ENCODE data around the gene CMTM5. TPM values are rescaled to one million over a fixed set of nuclear protein-coding genes. Genes with fewer than 3 reads are reported as not detected.
A peak's percentile ranks its signal among the peaks of the same experiment; 100 is the strongest.

The CMTM5 gene
- total RNA-seq, 1 donor: not detected

DNA sequence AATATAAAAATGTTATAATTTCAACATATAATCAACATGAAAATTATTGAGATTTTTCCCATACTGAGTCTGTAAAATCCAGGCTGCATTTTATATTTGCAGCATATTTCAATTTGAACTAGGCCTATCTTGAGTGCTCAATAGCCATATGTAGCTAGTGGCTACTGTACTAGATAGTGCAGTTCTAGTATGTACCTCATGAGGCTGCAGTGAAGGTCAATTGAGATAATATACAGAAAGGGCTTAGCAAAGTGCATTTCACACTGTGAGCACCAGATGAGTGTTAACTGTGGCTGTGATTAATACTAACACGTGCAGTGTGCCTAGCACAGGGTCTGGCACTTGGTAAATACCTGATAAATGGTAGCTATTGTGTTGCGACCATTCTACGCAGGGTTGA, 18.8 kb upstream of the CMTM5 start:
- no peak for DNase-seq (ENCODE audit: low read depth)
- TF ChIP-seq, protein P1, sequence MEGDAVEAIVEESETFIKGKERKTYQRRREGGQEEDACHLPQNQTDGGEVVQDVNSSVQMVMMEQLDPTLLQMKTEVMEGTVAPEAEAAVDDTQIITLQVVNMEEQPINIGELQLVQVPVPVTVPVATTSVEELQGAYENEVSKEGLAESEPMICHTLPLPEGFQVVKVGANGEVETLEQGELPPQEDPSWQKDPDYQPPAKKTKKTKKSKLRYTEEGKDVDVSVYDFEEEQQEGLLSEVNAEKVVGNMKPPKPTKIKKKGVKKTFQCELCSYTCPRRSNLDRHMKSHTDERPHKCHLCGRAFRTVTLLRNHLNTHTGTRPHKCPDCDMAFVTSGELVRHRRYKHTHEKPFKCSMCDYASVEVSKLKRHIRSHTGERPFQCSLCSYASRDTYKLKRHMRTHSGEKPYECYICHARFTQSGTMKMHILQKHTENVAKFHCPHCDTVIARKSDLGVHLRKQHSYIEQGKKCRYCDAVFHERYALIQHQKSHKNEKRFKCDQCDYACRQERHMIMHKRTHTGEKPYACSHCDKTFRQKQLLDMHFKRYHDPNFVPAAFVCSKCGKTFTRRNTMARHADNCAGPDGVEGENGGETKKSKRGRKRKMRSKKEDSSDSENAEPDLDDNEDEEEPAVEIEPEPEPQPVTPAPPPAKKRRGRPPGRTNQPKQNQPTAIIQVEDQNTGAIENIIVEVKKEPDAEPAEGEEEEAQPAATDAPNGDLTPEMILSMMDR (IDR thresholded peaks at IDR 0.05; ENCODE audit: insufficient read depth, low read depth, low read length): no peak
- no peak overlapping the region for H3K4me3 ChIP-seq (ENCODE audit: low read depth, low read length)

DNA sequence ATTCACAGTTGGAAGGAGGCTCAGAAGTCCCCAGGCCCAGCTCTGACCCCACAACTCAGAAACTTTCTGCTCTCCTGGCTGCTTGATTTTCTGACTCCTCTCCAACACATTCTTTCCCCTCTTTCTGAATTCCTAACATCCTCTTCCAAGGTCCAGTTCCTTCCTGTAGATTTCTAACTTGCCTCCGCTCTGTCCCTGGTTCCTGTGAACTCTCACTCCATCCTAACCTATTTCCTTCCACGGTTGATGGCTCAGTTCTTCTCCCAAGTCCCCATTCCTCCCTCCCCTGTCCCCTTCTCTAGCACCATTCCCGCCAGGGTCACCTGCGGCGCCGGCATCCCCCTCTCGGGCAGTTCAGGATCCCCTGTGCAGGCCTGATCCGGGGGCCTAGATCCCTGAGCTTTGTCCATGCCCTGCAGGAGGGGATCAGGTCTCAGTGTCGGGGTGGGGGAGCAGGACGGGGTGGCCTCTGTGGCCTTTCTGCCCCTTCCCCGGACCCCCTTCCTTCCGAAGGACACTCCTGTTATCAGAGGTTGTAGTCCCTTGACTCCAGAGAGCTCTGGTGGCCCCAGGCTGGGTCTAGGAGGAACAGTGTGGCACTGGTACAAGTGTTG, 18.2 kb upstream of the CMTM5 start:
- DNase-seq (ENCODE audit: low read depth): no peak
- no peak overlapping the region for H3K4me3 ChIP-seq (ENCODE audit: low read depth, low read length)
- TF ChIP-seq, protein P1 (IDR thresholded peaks at IDR 0.05; ENCODE audit: insufficient read depth, low read depth, low read length): no peak

- TF ChIP-seq, protein P1 (IDR thresholded peaks at IDR 0.05; ENCODE audit: insufficient read depth, low read depth, low read length): no peak
- no peak for DNase-seq (ENCODE audit: low read depth)
- no peak overlapping the region for H3K4me3 ChIP-seq (ENCODE audit: low read depth, low read length)
Observed at GRCh38 chr14:23359167-23359626, 17.6 kb upstream of the CMTM5 start.

DNA sequence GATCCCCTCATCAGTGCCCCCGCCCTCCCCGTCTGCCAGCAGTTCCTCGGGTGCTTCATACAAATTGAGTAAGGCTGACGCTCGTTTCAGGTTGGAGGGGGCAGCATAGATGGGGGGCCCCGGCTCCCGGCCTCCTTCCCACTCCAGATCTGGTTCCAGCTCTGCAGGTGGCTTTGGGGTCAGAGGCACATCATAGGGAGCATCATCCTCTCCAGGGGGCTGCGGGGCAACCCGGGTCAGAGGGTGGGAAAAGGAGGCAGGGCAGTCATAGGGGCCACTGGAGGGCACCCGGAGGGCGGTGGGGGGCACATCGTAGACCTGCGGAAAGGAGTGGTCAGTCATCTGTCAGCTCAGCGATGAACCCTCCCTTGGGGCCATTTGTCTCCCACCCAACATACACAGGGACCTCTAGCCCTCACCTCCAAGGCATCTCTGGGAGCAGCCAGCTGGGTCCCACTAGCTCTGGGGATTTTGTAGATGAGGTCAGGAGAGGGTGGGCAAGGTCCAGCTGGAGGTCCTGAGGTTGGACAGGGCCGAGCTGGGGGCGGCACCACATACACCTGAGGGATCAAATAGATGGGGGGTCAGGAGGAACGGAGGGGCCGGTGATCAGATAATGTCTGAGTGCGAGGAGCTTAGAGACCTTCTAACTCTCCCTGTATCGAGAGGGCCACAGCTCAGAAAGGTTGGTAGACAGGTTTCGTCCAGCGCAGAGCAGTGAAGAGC, 17.0 kb upstream of the CMTM5 start:
- TF ChIP-seq, protein P1 (IDR thresholded peaks at IDR 0.05; ENCODE audit: insufficient read depth, low read depth, low read length): no peak
- H3K4me3 ChIP-seq (ENCODE audit: low read depth, low read length): no peak overlapping the region
- no peak for DNase-seq (ENCODE audit: low read depth)

DNA sequence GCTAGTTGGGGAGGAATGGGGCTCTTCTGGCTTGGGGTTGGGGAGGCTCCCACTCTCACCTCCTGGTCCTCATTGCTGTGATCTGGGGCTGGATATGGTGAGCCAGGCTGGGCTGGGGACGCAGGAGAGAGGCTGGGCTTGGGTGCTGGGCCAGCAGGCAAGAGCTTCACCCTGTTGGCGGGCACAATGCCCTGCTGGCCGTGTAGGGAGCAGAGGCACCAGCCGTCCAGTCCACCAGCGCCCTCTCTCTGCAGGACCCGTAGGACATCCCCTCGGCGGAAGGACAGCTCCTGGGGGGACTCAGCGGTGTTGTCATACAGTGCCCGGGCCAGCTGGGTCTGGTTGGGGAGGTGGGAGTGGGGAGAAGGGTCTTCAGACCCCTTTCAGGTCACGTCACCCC, 16.4 kb upstream of the CMTM5 start:
- no peak overlapping the region for H3K4me3 ChIP-seq (ENCODE audit: low read depth, low read length)
- no peak for DNase-seq (ENCODE audit: low read depth)
- TF ChIP-seq, protein P1 (IDR thresholded peaks at IDR 0.05; ENCODE audit: insufficient read depth, low read depth, low read length): no peak

DNA sequence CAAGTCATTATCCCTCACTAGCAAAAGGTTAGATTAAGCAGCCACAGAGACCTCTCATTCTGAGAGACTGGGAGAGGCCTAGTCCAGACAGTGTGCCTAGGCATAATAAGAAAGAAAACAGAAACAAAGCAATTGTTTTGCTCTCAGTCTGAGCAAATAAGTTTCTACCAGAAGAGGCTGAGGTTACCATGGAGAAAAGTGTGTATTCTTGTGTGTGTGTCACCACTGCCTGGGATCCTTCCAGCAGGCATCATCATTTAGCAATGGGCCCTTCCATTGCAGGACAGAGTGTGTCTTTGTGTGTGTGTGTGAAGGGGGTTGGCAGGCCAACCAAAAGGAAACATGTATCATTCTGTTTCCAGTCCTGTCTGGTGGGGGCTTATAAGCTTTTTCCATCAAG, 15.5 kb upstream of the CMTM5 start:
- TF ChIP-seq, protein P1 (IDR thresholded peaks at IDR 0.05; ENCODE audit: insufficient read depth, low read depth, low read length): no peak
- peak; percentile 29 for DNase-seq (ENCODE audit: low read depth)

More for the DNA sequence above, 15.5 kb upstream of the CMTM5 start:
- H3K4me3 ChIP-seq (ENCODE audit: low read depth, low read length): no peak overlapping the region
